Memory B cell (primary cell): ENCODE results near the gene ZBTB44.

Source experiments
- ATAC-seq: fragments of 150-1000 bp; cut with Tn5 transposase; 2 replicates; pipeline ENCODE4 v1.10.0; 2021; ENCODE audit warnings: low read depth, mild to moderate bottlenecking, moderate library complexity
- DNase-seq, 2 donors: peaks; one replicate each; pipeline ENCODE4 v3.0.0; 2022; ENCODE audit warnings: low spot score in 2 of 2
- H3K27ac Mint-ChIP-seq: one replicate; pipeline ENCODE4 v1.8.0; 2022; ENCODE audit warnings: mild to moderate bottlenecking, moderate library complexity, mixed read lengths
- H3K27me3 Mint-ChIP-seq: one replicate; pipeline ENCODE4 v1.8.0; 2022; ENCODE audit warnings: mixed read lengths
- H3K36me3 Mint-ChIP-seq: one replicate; pipeline ENCODE4 v1.8.0; 2022; ENCODE audit warnings: mild to moderate bottlenecking, mixed read lengths
- H3K4me1 Mint-ChIP-seq: one replicate; pipeline ENCODE4 v1.8.0; 2022; ENCODE audit warnings: mixed read lengths
- H3K4me3 Mint-ChIP-seq: one replicate; pipeline ENCODE4 v1.8.0; 2022; ENCODE audit warnings: mild to moderate bottlenecking, moderate library complexity, mixed read lengths
- H3K9me3 Mint-ChIP-seq: one replicate; pipeline ENCODE4 v1.8.0; 2022; ENCODE audit warnings: mixed read lengths

ZBTB44 gene

GRCh38 chr11:130211144-130211543 is 103.6 kb downstream of the ZBTB44 start:
- no peak for ATAC-seq
- peaks cover 6% of the 10 kb centered on the region for H3K36me3 Mint-ChIP-seq
- no peak overlapping the region for H3K27ac Mint-ChIP-seq
- no peaks in the 10 kb centered on the region for H3K4me1 Mint-ChIP-seq
- H3K9me3 Mint-ChIP-seq, result no peaks in the 10 kb centered on the region
- no peak overlapping the region for H3K4me3 Mint-ChIP-seq
- DNase-seq, result no peak
- H3K27me3 Mint-ChIP-seq, result no peaks in the 10 kb centered on the region

GRCh38 chr11:130209954-130210854 is 104.5 kb downstream of the ZBTB44 start:
- ATAC-seq (no peak), DNase-seq (no peak)
- Mint-ChIP-seq H3K4me1 (no peaks in the 10 kb centered on the region), H3K36me3 (peaks cover 11% of the 10 kb centered on the region), H3K4me3 (no peak overlapping the region), H3K27ac (no peak overlapping the region), H3K27me3 (no peaks in the 10 kb centered on the region), H3K9me3 (no peaks in the 10 kb centered on the region)

DNA sequence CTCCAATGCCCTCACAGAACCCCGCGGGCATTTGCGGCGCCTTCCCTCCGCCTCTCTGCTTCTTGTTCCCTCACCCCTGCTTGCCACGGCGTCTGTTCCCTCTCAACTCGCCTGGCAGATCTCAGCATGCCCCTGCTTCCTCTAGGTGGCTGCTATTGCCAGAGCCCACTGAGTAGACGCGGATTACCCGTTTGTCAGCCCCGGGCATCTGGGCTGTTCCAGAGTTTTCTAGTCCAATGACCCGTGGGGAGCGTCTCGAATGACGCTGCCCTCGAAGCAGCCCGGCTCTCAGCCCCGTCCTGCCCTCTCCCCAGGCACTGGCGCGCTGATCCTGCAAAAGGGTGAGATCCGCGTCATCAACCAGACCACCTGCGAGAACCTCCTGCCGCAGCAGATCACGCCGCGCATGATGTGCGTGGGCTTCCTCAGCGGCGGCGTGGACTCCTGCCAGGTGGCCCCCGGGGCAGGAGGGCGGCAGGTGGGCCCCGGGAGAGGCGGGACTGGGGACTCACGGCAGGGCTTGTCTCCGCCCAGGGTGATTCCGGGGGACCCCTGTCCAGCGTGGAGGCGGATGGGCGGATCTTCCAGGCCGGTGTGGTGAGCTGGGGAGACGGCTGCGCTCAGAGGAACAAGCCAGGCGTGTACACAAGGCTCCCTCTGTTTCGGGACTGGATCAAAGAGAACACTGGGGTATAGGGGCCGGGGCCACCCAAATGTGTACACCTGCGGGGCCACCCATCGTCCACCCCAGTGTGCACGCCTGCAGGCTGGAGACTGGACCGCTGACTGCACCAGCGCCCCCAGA is 105.4 kb downstream of the ZBTB44 start:
- Mint-ChIP-seq H3K27me3 (no peaks in the 10 kb centered on the region), H3K4me3 (no peak overlapping the region), H3K27ac (no peak overlapping the region), H3K36me3 (peaks cover 13% of the 10 kb centered on the region), H3K9me3 (no peaks in the 10 kb centered on the region), H3K4me1 (no peaks in the 10 kb centered on the region)
- DNase-seq (no peak), ATAC-seq (no peak)

- Mint-ChIP-seq H3K36me3 (peaks cover 13% of the 10 kb centered on the region), H3K27ac (no peak overlapping the region), H3K27me3 (no peaks in the 10 kb centered on the region), H3K9me3 (no peaks in the 10 kb centered on the region), H3K4me3 (no peak overlapping the region), H3K4me1 (peaks cover under 1% of the 10 kb centered on the region)
- DNase-seq (no peak), ATAC-seq (no peak)
These were observed 106.2 kb downstream of the ZBTB44 start for GRCh38 chr11:130208241-130209127.

DNA sequence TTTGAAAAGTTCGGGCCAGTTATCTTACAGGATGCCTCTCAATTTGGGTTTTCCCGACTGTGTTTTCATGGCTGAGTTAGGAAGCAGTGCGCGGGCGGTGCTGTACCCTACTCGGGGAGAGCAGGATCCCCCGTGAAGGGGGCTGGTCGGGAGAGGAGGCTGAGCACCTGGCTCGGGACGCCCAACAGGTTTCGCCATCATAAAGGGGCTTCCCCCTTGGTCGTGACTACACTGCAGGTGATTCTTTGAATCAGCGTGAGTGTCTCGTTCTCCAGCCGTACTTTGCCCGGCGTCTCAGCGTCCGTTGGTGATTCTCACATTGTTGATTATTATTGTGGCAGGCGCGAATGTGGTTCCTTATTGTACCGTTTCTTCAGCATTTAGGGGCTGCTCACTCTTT is 108.6 kb downstream of the ZBTB44 start:
- Mint-ChIP-seq H3K27me3 (no peaks in the 10 kb centered on the region), H3K4me1 (peaks cover 20% of the 10 kb centered on the region), H3K27ac (no peak overlapping the region), H3K36me3 (peaks cover 26% of the 10 kb centered on the region), H3K4me3 (no peak overlapping the region), H3K9me3 (no peaks in the 10 kb centered on the region)
- ATAC-seq (no peak), DNase-seq (no peak)

- Mint-ChIP-seq H3K9me3 (no peaks in the 10 kb centered on the region), H3K4me3 (no peak overlapping the region), H3K27ac (no peak overlapping the region)
These were observed 110.0 kb downstream of the ZBTB44 start for GRCh38 chr11:130204703-130205095.

GRCh38 chr11:130203766-130204702 is 110.7 kb downstream of the ZBTB44 start:
- Mint-ChIP-seq H3K4me1 (peaks cover 23% of the 10 kb centered on the region), H3K36me3 (peaks cover 34% of the 10 kb centered on the region)
- no peak for DNase-seq

More at GRCh38 chr11:130204703-130205095, 110.0 kb downstream of the ZBTB44 start:
- no peak for ATAC-seq
- no peak for DNase-seq
- no peaks in the 10 kb centered on the region for H3K27me3 Mint-ChIP-seq
- peaks cover 35% of the 10 kb centered on the region for H3K36me3 Mint-ChIP-seq
- peaks cover 23% of the 10 kb centered on the region for H3K4me1 Mint-ChIP-seq

GRCh38 chr11:130202818-130203689 is 111.7 kb downstream of the ZBTB44 start:
- Mint-ChIP-seq H3K27ac (peak overlapping the region; percentile 21), H3K4me3 (peak overlapping the region; percentile 49), H3K9me3 (no peaks in the 10 kb centered on the region), H3K36me3 (peaks cover 33% of the 10 kb centered on the region), H3K4me1 (peaks cover 23% of the 10 kb centered on the region), H3K27me3 (no peaks in the 10 kb centered on the region)
- ATAC-seq (peak; percentile 66), DNase-seq (no peak)

More at GRCh38 chr11:130203766-130204702, 110.7 kb downstream of the ZBTB44 start:
- H3K27ac Mint-ChIP-seq, result peak overlapping the region; percentile 46
- peak overlapping the region; percentile 49 for H3K4me3 Mint-ChIP-seq
- no peaks in the 10 kb centered on the region for H3K9me3 Mint-ChIP-seq
- no peak for ATAC-seq
- no peaks in the 10 kb centered on the region for H3K27me3 Mint-ChIP-seq

DNA sequence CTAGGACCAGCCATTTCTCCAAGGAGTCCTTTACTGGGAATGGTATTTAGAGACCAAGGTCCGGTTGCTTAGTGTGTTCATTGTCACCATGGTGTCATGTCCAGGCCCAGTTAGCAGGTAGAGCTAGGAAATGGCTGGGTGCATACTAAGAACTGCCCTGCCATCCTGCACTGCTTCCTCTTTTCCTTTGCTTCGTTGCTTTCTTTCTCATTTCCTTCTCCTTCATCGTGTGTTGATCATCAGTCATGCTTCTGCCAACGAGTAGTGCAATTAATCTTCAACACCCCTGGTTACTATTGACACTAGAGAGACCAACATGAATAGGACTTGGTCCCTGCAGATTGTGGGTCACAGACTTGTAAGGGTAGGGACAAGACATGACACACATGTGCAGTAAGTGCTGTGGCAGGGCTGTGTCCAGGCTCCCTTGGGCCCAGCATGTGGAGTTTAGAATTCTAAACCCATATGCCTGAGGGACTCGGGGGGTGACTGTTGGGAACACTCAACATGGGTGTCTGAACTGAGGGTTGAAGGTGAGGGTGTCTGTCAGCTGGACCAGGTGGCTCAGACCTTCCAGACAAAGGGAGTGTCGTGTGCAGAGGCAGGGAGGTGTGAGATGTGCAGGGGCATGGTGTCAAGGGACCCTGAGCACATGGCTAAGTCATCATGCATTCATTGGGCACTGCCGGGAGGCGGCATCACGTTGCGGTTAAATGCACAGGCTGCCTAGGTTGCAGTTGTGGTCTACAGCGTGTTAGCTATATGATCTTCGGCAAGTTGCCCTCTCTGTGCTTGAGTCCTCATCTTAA is 112.5 kb downstream of the ZBTB44 start:
- no peaks in the 10 kb centered on the region for H3K9me3 Mint-ChIP-seq
- H3K4me3 Mint-ChIP-seq, result no peak overlapping the region
- DNase-seq (no peak), ATAC-seq (peak; percentile 76)
- no peaks in the 10 kb centered on the region for H3K27me3 Mint-ChIP-seq
- H3K4me1 Mint-ChIP-seq, result peaks cover 23% of the 10 kb centered on the region
- peak overlapping the region; percentile 32 for H3K27ac Mint-ChIP-seq
- H3K36me3 Mint-ChIP-seq, result peaks cover 34% of the 10 kb centered on the region

- H3K27me3 Mint-ChIP-seq, result no peaks in the 10 kb centered on the region
- no peak overlapping the region for H3K27ac Mint-ChIP-seq
- H3K4me3 Mint-ChIP-seq, result no peak overlapping the region
- peaks cover 35% of the 10 kb centered on the region for H3K36me3 Mint-ChIP-seq
- ATAC-seq (no peak), DNase-seq (no peak)
- peaks cover 23% of the 10 kb centered on the region for H3K4me1 Mint-ChIP-seq
- no peaks in the 10 kb centered on the region for H3K9me3 Mint-ChIP-seq
These were observed 113.7 kb downstream of the ZBTB44 start for GRCh38 chr11:130201026-130201425.

DNA sequence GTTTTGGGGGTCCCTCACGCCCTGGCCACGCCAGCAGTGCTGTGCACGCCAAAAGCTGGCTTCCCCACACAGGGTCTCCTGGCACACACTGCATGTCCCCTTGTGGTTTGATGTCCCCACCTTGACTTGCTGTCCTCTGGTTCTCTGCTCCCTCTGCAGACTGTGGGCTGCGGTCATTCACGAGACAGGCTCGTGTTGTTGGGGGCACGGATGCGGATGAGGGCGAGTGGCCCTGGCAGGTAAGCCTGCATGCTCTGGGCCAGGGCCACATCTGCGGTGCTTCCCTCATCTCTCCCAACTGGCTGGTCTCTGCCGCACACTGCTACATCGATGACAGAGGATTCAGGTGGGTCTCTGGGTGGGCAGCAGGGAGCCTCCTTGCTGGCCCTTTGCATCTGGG is 114.9 kb downstream of the ZBTB44 start:
- H3K4me1 Mint-ChIP-seq, result peaks cover 23% of the 10 kb centered on the region
- DNase-seq, result no peak
- no peaks in the 10 kb centered on the region for H3K27me3 Mint-ChIP-seq
- H3K4me3 Mint-ChIP-seq, result no peak overlapping the region
- no peak for ATAC-seq
- peaks cover 32% of the 10 kb centered on the region for H3K36me3 Mint-ChIP-seq
- H3K9me3 Mint-ChIP-seq, result no peaks in the 10 kb centered on the region
- no peak overlapping the region for H3K27ac Mint-ChIP-seq
